Measurements from ENCODE around the gene CPEB3. TPM values are rescaled to one million over a fixed set of nuclear protein-coding genes. Genes with fewer than 3 reads are reported as not detected.
"Not testable (repeated sequence)": the region's sequence is repeated elsewhere in the genome, so short reads cannot be mapped to it uniquely, and the experiment has no call there.

Gene CPEB3
- total RNA-seq, 2 donors from 2014 or later = 6.9 to 9.9 TPM

DNA sequence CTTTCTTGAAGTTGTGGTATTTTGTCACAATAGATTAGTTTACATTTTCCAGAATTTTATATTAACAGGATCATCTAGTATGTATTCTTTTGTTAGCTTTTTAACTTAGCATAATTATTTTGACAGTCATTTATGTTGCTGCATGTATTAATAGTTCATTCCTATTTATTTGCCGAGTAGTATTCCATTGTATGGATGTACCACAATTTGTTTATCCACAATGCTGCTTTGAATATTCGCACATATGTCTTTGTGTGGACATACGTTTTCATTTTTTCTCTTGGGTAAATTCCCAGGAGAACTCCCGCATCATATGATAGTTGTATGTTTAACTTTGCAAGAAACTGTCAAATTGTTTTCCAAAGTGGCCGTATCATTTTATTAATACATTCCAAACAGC, 115.7 kb downstream of the CPEB3 start:
- DNase-seq (no peak), ATAC-seq (no peak)
- intact Hi-C loops (cut with DNase I, micrococcal nuclease) = no loop called here

- no peak for DNase-seq
- intact Hi-C loops (cut with DNase I, micrococcal nuclease) = no loop called here
- ATAC-seq = no peak
Observed at GRCh38 chr10:92173996-92174395, 116.9 kb downstream of the CPEB3 start.

DNA sequence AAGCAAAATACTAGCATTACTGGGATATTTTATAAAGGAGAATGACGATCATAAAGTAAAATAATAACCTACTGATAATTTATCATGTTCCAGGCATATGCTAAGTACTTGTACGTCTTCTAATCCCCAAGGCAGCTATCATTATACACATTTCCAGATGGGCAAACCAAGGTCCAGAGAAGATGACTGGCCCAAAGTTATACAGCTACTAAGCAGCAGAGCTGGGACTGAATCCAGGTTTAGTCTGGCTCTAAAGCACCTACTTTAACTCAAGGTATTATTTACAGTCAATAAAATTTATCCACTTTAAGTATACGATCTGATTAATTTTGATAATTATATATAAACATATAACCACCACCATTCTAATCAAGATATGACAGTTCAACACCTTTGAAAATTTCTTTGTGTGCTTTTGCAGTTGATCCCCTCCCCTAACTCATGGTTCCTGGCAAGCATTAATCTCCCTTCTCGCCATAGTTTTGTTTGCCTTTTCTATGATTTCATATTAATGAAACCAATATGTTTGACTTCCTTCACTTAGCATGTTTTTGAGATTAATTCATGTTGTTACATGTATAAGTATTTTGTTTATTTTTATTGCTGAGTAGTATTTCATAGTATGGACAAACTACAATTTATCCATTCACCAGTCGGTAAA, 126.7 kb downstream of the CPEB3 start:
- ATAC-seq = no peak
- no peak for DNase-seq
- intact Hi-C loops (cut with DNase I, micrococcal nuclease) = no loop called here

DNA sequence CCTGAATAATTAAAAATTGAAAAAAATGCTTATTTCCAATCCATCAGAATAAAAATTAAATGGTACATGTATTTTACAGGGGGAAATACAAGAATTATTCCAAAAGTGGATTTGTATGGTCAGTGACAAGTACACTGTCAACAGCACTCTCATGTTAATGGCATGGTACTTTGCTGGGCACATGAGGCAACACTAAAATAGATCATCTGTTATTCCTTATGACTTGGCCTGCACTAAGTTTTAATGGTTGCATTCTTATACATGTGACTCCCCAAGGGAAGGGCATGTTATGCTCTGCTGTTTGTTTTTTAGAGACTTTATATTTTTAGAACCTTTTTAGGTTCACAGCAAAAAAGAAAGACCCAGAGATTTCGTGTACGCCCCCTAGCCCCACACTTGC, 128.3 kb downstream of the CPEB3 start:
- intact Hi-C loops (cut with DNase I, micrococcal nuclease) = no loop called here
- DNase-seq (no peak), ATAC-seq (no peak)

DNA sequence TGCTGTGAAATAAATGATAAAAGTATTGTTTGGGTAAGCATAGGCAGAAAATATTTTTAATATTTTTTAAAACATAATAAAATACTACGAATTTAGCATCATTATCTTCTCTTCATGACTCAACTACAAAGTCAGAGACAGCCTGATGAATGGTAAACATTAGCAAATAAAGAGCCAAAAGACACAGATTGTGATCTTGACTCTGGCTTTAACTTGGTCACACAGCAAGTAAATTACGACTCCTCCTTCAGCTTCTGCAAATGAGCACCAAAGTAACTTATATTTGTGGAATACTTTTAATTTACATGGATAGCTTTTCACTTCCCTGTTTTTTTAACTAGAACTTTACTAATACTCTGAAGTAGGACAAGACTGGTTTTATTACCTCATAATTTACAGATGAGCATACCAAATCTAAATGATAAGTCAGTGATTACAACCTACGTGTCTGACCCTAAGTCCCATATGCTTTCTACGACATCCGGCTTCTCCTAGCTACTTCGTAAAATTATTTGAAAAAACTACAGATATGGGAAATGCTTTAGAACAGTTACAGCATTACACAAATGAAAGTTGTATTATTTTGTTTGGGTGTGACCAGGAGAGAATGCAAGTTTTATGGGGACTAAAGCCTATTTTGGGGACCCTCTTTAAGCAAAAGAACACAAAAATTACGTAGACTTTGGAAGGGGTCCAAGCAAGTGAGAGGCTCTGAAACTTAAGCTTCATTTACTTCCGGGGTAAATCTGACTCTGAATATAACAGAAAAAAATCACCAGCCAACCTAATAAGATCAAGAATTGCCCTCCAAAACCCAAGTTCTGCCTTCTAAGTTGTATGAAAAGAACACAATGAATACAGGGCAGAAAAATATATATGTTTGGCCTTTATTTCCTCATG, 133.8 kb downstream of the CPEB3 start:
- DNase-seq (no peak), ATAC-seq (no peak)
- intact Hi-C loops (cut with DNase I, micrococcal nuclease) = no loop called here

DNA sequence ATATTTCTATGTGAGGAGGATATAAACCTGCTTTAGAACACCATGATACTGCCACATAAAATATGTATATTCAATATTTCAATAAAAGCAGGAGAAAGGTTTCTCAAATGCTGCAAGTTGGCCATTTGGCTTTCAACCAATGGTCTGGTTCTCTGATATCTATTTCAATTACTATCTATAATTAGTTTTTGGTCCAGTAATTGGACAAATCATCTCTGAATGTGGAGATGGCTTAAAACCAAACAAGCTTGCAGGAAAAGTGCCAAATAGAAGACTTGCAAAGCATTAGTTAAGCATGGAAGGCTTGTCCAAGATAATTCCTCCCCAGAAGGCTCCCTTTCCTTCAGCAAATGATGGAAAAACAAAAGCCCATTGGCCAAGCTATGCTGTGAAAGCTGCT, 140.1 kb downstream of the CPEB3 start:
- ATAC-seq = no peak
- intact Hi-C loops (cut with DNase I, micrococcal nuclease) = no loop called here
- no peak for DNase-seq

DNA sequence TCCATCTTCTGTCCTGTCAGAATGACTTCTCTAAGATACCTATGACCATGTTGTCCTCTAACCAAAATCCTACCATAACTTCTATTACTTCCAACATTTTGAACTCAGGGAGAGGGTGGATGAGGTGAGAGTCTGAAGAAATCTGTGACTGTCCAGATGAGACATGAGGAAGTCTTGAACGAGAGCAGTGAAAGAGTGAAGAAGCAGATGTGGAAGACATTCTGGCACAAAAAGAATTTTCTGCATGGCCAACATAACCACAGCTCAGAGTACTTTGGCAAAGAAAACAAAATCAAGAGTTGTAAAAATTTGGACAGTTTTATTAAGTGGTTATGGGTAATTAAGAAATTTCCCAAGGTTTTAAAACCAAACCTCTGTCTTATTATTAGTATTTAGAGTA, 141.6 kb downstream of the CPEB3 start:
- DNase-seq (no peak), ATAC-seq (no peak)
- intact Hi-C loops (cut with DNase I, micrococcal nuclease) = no loop called here

DNA sequence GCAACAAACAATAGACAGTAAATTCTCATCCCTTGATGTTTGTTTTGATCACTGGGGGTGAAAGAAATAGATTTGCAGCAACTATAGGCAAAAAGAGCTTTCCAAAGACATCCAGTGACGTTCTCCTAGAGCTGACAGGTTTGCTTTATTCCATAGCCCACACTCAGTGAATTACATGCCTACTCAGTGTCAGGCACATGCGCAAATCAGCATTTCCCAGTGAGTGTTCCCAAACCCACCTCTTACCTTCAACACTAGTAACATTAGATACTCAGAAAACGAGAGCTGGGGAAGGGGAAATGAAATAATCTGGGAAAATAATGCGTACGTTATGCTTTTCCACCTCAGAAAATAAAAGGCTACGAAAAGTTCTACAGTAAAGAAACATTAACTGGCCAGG, 144.1 kb downstream of the CPEB3 start:
- intact Hi-C loops (cut with DNase I, micrococcal nuclease) = no loop called here
- ATAC-seq (no peak), DNase-seq (no peak)

DNA sequence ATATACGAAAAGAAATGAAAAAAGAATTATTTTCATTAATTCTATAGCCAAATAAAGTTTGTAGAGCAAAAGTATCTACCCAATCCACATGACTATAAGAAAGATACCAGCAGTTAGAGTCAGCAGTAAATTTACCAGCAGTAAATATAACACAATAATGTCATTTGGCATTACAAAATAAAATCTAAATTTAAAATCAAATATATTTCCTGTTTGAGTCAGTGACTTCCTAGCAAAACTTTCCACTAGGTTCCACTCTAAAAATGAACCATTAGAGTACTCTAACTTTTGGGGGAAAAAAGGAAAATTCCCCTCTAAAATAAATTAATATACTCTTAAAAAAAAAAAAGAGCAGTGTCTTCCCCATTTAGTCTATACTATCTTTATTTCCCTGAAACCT, 144.8 kb downstream of the CPEB3 start:
- intact Hi-C loops (cut with DNase I, micrococcal nuclease) = no loop called here
- no peak for DNase-seq
- ATAC-seq = no peak

DNA sequence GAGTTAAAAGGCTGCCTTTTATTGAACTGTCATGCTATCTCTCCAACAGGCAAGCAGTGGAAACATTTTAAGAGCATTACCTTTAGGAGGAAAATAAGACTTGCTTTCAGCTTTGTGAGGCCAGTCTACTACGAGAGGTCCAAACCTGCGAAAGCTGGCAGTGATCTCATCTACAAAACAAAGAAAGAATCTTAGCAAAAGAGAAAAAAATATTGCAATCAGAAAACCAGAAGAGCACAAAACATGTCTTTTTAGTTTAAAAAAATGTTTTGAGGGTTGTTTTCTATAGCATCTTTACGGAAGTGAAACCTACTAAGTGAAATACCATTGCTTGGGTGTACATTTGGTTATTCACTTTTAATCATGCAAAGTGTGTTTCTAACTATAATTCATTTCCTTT, 147.9 kb downstream of the CPEB3 start:
- ATAC-seq (no peak), DNase-seq (no peak)
- intact Hi-C loops (cut with DNase I, micrococcal nuclease) = no loop called here

DNA sequence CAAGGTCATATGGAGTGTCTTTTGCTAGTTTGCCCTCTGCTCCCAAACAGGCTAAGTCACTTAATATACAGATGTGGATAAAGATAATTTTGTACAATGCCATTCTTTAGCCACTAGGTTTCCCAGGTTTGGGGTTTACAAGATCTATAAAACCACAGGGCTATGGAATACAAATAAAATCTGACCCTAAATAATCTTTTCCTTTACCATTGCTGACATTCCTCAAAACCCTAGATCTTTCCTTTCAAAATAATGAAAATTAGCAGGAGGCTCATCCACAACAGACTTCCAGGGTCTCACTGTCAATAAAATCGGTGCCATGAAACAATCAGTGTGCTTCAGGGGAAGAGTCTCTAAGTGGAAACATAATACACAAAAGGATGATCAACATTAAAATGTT, 148.4 kb downstream of the CPEB3 start:
- intact Hi-C loops (cut with DNase I, micrococcal nuclease) = no loop called here
- ATAC-seq (no peak), DNase-seq (no peak)

GRCh38 chr10:92141147-92141546, 149.7 kb downstream of the CPEB3 start:
- DNase-seq; ATAC-seq; intact Hi-C loops (cut with DNase I, micrococcal nuclease): not testable (repeated sequence)

DNA sequence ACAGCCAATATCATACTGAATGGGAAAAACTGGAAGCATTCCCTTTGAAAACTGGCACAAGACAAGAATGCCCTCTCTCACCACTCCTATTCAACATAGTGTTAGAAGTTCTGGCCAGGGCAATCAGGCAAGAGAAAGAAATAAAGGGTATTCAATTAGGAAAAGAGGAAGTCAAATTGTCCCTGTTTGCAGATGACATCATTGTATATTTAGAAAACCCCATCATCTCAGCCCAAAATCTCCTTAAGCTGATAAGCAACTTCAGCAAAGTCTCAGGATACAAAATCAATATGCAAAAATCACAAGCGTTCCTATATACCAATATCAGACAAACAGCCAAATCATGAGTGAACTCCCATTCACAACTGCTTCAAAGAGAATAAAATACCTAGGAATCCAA, 156.8 kb downstream of the CPEB3 start:
- DNase-seq; ATAC-seq; intact Hi-C loops (cut with DNase I, micrococcal nuclease): not testable (repeated sequence)

GRCh38 chr10:92131275-92131820, 159.5 kb downstream of the CPEB3 start:
- no peak for ATAC-seq
- intact Hi-C loops (cut with DNase I, micrococcal nuclease) = no loop called here
- DNase-seq = no peak

- ATAC-seq = no peak
- DNase-seq = no peak
- intact Hi-C loops (cut with DNase I, micrococcal nuclease) = no loop called here
Observed at GRCh38 chr10:92130622-92131274, 160.1 kb downstream of the CPEB3 start.

DNA sequence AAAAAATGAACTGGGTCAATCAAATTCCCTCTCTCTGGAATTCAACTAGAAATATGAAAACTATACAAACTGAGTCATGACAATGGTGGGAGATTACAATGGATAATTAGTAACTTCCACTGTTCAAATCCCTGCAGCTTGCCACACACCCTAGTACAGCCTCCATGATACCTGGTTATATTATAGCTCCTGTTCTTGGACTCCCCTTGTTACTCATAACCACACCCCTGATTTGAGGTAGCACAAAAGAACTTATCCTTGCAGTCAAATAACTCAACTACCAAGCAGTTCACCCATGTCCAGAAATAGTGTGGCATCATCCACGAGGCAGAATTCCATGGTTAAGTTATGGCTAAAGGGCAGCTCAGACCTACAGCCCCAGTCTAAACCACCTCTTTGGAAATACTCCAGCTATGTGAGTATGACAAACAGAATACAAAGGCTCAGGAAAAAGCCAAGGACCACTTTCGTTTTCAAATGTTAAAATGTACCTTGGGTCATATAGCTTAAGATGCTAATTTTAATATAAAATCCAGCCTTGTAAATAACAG, 164.7 kb downstream of the CPEB3 start:
- no peak for DNase-seq
- ATAC-seq = no peak
- intact Hi-C loops (cut with DNase I, micrococcal nuclease) = no loop called here

- ATAC-seq (peak; percentile 7), DNase-seq (no peak)
- intact Hi-C loops (cut with DNase I, micrococcal nuclease) = no loop called here
Observed at GRCh38 chr10:92125144-92125543, 165.7 kb downstream of the CPEB3 start.

DNA sequence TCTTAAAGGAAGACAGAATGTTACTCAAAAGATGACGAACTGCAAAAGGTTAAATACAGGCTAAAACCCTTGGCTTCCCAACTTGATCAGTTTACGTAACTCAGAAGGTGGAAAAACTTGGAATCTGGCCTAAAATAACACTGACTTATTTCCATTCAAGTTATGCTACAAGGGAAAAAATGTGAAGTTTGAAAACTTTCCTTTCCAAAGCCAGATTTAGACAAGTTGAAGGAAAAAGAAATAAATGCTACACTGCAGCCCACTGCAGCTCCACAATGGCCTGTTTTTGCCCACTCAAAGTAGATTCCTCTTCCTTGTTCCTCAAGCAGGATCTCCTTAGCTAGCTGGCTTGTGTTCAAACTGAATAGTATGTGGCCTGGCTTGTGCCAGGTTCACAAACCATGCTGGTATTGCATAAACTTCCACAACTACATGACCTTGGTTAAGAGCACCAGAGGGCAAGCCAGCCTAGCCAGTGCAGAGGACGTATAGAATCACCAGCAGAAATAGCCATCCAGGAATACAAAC, 166.2 kb downstream of the CPEB3 start:
- DNase-seq (peak; percentile 16 to 46), ATAC-seq (peak; percentile 71)
- intact Hi-C loops (cut with DNase I, micrococcal nuclease) = no loop called here

- DNase-seq (no peak), ATAC-seq (no peak)
- intact Hi-C loops (cut with DNase I, micrococcal nuclease) = no loop called here
Observed at GRCh38 chr10:92124020-92124419, 166.9 kb downstream of the CPEB3 start.
